Neural cell (in vitro differentiated cells): ENCODE results near the gene ENO4.

Source experiments
- CTCF ChIP-seq: fragments of 450-650 bp; IDR thresholded peaks from 2 replicates; pipeline ENCODE4 v1.5.1; 2014; ENCODE audit warnings: antibody characterized with exemption, mild to moderate bottlenecking, moderate library complexity; ENCODE audit not compliant: poor library complexity, severe bottlenecking
- EP300 ChIP-seq: fragments of 450-650 bp; conservative IDR thresholded peaks from 2 replicates; pipeline ENCODE4 v1.6.1; 2014; ENCODE audit warnings: antibody characterized with exemption, mild to moderate bottlenecking, moderate library complexity; ENCODE audit not compliant: poor library complexity, severe bottlenecking
- EZH2 ChIP-seq: fragments of 200-600, 300-800 bp; shearing (Covaris generic), sonication (generic); IDR thresholded peaks from 2 replicates; pipeline ENCODE4 v1.6.1; 2014; ENCODE audit warnings: antibody characterized with exemption, low read length, borderline replicate concordance, mild to moderate bottlenecking; ENCODE audit not compliant: insufficient read depth, poor library complexity, severe bottlenecking
- MXI1 ChIP-seq: fragments of 450-650 bp; conservative IDR thresholded peaks from 2 replicates; pipeline ENCODE4 v1.6.1; 2014; ENCODE audit warnings: antibody characterized with exemption, mild to moderate bottlenecking; ENCODE audit not compliant: poor library complexity, severe bottlenecking
- POLR2AphosphoS5 ChIP-seq: IDR thresholded peaks from 2 replicates; pipeline ENCODE4 v1.6.1; 2012
- RAD21 ChIP-seq: fragments of 450-650 bp; conservative IDR thresholded peaks from 2 replicates; pipeline ENCODE4 v1.6.1; 2014; ENCODE audit warnings: antibody characterized with exemption, mild to moderate bottlenecking, moderate library complexity
- REST ChIP-seq: IDR thresholded peaks from 2 replicates; pipeline ENCODE4 v1.6.1; 2012; ENCODE audit warnings: borderline replicate concordance
- SMC3 ChIP-seq: fragments of 450-650 bp; conservative IDR thresholded peaks from 2 replicates; pipeline ENCODE4 v1.6.1; 2014; ENCODE audit warnings: antibody characterized with exemption, mild to moderate bottlenecking, moderate library complexity; ENCODE audit not compliant: poor library complexity
- TAF1 ChIP-seq: IDR thresholded peaks from 2 replicates; pipeline ENCODE4 v1.6.1; 2012; ENCODE audit warnings: low read depth

- TF ChIP-seq CTCF (no peak), RAD21 (no peak), POLR2AphosphoS5 (no peak), TAF1 (no peak), EP300 (no peak), REST (no peak), EZH2 (no peak), MXI1 (no peak), SMC3 (no peak)
Observed at GRCh38 chr10:116891208-116891607, 41.9 kb downstream of the ENO4 start.
